ENCODE results near the gene NBEAL1.
"Not testable (repeated sequence)": the region's sequence is repeated elsewhere in the genome, so short reads cannot be mapped to it uniquely, and the experiment has no call there.

The NBEAL1 gene

GRCh38 chr2:203201426-203201825 is 186.8 kb downstream of the NBEAL1 start:
- DNase-seq (ENCODE audit: low read depth in 2 of 2, low spot score in 1 of 2), result no peak

- DNase-seq (ENCODE audit: low read depth in 2 of 2, low spot score in 1 of 2), result no peak
These were observed 194.9 kb downstream of the NBEAL1 start for GRCh38 chr2:203209538-203209937.

GRCh38 chr2:203225423-203226039 is 210.9 kb downstream of the NBEAL1 start:
- DNase-seq (ENCODE audit: low read depth in 2 of 2, low spot score in 1 of 2), result no peak

DNA sequence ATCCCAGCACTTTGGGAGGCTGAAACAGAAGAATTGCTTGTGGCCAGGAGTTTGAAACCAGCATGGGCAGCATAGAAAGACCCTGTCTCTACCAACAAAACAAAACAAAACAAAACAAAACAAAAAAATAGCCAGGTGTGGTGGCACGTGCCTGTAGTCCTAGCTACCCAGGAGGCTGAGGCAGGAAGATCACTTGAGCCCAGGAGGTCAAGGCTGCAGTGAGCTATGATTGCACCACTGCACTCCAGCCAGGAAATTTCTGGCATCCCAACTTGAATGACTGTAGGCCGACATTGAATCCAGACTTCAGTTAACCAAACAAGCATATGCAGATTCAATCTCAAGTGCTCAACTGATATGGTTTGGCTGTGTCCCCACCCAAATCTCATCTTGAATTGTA is 215.0 kb downstream of the NBEAL1 start:
- DNase-seq (ENCODE audit: low read depth in 2 of 2, low spot score in 1 of 2), result not testable (repeated sequence)

DNA sequence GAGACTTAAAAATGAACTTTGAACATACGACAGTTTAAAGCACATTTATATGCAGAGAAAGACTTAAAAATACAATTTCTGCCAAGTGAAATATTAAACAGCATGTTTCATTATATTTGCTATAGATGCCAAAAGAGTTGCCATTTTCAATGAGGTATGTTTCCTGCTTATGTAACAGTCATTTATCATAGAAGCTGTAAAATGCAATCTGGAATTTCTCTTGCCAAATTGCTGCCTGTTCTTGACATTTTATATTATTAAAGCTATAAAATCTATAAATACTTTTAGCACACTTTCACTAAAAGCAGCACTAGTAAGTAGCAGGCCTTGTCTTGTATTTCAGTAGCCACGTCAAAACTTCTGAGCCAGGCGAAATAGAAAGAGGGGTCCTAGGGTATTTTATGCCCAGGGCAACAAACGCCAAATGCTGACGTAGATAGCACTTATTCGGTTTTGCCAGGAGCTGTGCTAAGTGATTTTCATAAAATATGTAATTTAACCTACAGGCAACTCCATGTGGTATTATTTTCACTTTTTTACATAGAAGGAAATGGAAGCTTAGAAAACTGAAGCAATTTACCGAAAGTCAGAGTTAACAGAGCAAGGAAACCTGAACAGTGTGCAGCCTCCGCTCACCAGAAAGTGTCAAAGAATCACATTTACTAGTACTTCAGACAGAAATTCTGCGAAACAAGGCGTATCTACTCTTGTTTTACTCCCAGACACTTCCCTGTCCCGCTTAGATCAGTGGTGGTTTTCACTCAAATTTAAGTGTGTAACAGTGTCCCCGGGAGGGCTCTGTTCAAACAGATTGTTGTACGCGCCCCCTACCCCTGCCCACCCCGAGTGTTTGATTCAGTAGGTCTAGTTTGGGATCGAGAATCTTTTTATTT is 222.9 kb downstream of the NBEAL1 start:
- no peak for DNase-seq (ENCODE audit: low read depth in 2 of 2, low spot score in 1 of 2)

DNA sequence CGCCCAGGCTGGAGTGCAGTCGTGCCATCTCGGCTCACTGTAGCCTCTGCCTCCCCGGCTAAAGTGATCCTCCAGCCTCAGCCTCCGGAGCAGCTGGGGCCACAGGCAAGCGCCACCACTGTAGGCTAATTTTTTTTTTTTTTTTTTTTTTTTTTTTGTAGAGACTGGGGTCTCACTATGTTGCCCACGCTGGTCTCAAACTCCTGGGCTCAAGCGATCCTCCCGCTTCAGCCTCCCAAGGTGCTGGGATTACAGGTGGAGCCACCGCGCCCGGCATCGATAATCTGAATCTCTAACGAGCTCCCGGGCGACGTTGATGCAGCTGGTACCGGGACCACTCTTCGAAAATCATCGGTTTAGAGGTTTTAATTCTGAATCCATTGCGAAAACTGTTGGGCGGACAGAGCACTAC is 223.6 kb downstream of the NBEAL1 start:
- peak in 1 of 2 donors; percentile 6 for DNase-seq (ENCODE audit: low read depth in 2 of 2, low spot score in 1 of 2)

DNA sequence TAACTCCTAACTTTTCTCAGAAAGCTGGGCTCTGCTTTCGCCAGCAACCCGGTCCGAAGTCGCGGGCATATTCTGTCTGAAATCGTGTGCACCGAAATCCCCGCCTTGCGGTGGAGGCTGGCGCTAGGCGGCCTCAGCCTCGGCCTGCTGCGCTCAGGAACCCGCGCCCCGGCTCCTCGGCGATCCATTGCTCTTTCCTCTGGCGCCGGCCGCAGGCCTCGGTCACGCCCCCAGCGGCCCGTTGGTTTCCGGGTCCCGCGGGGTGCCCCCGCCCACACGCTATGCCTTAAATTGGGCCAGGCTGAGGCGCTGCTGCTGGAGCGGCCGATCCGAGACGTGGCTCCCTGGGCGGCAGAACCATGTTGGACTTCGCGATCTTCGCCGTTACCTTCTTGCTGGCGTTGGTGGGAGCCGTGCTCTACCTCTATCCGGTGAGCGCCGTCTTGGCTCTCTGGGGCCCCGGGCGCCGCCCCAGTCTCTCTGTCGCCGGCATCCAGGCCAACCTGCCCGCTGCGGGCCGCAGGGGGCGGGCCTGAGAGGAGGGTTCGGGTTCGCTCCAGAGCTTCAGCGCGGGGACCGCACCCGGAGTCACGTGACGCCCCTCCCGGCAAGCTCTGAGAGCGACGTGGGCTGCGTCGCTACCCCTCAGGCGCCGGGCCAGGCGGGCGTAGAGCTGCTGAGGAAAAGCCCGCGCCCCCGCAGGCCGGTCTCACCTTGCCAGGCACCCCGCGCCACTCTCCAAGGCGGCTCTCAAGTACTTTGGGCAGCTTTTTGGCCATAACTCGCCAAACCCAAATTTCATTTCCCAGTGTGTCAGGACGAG is 224.2 kb downstream of the NBEAL1 start, which contains the start of gene CYP20A1:
TSS of gene CYP20A1 (plus strand) at position 315 of the 823 bp plus-strand sequence. CDS start at position 360, 45 bp downstream.
- peak; percentile 87 to 94 for DNase-seq (ENCODE audit: low read depth in 2 of 2, low spot score in 1 of 2)

GRCh38 chr2:203240491-203240890 is 225.8 kb downstream of the NBEAL1 start:
- DNase-seq (ENCODE audit: low read depth in 2 of 2, low spot score in 1 of 2), result no peak

DNA sequence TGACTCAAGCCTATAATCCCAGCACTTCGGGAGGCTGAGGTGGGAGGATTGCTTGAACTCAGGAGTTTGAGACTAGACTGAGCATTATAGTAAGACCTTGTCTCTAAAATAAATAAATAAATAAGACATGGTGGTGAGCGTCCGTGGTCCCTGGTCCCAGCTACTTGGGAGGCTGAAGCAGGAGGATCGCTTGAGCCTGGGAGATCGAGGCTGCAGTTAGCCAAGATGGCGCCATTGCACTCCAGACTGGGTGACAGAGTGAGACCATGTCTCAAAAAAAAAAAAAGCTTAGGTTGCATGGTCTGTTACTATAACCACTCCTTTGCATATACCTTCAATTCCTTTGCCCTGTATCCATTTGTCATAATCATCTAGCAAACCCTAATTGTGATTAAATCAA is 227.8 kb downstream of the NBEAL1 start:
- DNase-seq (ENCODE audit: low read depth in 2 of 2, low spot score in 1 of 2), result no peak

DNA sequence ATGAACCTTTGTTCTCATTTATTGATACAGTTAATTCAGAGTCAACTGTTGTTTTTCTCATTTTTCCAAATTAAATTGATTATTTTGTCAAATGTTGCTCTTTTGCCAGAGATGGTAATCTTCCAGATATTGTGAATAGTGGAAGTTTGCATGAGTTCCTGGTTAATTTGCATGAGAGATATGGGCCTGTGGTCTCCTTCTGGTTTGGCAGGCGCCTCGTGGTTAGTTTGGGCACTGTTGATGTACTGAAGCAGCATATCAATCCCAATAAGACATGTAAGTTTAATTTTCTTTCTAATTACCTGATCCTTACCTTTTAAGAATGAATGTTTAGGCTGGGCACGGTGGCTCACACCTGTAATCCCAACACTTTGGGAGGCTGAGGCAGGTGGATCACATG is 232.0 kb downstream of the NBEAL1 start:
- no peak for DNase-seq (ENCODE audit: low read depth in 2 of 2, low spot score in 1 of 2)

GRCh38 chr2:203252818-203253217 is 238.1 kb downstream of the NBEAL1 start:
- no peak for DNase-seq (ENCODE audit: low read depth in 2 of 2, low spot score in 1 of 2)

DNA sequence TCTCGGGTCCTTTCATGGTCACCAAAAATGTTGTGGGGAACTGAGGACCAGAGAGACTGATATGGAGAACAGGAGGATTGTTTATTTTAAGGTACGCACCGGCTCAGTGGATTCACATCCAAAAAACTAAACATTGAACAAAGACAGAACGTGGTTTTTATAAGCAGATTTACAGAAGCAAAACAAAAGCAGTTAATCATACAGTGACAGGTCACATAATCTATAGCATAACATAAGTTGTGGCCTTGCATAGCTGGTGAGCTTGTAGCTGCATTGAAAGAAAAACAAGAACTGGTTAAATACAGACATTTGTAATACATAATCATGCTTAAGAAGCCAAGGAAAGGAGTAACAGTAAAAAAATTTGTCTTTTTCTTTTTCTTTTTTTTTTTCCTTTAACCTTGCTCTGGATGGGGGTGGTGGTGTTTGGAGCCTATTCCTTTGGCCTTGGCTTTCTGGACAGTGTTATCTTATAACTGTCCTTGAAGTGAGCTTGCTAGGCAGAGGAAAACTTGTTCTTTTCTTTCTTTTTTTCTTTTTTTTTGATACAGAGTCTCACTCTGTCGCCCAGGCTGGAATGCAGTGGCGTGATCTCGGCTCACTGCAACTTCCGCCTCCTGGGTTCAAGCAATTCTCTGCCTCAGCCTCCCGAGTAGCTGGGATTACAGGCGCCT is 238.9 kb downstream of the NBEAL1 start:
- not testable (repeated sequence) for DNase-seq (ENCODE audit: low read depth in 2 of 2, low spot score in 1 of 2)

DNA sequence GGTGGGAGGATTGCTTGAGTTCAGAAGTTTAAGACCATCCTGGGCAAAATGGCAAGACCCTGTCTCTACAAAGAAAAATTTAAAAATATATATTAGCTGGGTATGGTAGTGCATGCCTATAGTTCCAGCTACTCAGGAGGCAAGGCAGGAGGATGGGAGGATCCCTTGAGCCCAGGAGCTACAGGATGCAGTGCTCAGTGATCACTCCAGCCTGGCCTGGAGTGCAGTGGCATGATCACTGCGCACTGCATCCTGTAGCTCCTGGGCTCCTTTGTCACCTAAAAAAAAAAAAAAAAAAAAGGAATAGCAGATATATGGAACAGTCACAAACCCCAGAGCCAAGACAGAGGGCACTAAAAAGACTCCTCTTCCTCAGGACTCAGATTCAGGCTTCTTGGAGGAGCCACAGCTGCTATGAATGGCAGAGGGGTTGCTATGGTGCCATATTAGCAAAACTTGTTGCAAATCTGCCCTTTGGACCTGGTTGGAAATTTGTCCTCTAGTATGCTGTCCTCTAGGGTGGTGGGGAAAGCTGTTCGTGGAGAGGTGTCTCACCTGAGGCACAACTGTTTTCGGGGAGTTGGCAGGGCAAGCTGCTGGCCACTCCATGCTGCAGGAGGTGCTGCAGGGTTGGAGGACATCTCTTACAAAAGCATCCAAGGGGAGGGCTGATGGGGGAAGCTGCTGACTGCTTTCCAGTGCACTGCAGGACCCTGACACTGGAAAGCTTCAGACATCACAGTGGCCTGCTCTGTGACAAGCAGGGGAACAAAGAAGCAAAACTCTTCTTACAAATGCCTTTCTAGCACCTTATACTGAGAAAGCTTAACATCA is 246.9 kb downstream of the NBEAL1 start:
- no peak for DNase-seq (ENCODE audit: low read depth in 2 of 2, low spot score in 1 of 2)
